PC-9 (cell line): ENCODE measurements around the gene USP7. TPM values are rescaled to one million over a fixed set of nuclear protein-coding genes. Genes with fewer than 3 reads are reported as not detected.

ENCODE experiments used
- BruUV-seq: library from RNA; stranded (reverse); fragments of 400-500 nt; replicated peaks from 2 replicates; lab custom pipeline; 2021; lab: Mats Ljungman, UMichigan
- CTCF ChIA-PET: fragments of 300-600 bp; sonication (Branson Sonifier 250); formaldehyde crosslinking; loops from one replicate; lab custom pipeline; 2022; ENCODE audit warnings: antibody characterized with exemption; lab: Charles Lee
- POLR2A ChIA-PET: fragments of 300-600 bp; sonication (Branson Sonifier 250); formaldehyde crosslinking; loops from one replicate; lab custom pipeline; 2022; ENCODE audit warnings: antibody characterized with exemption; ENCODE audit not compliant: unreplicated experiment; lab: Charles Lee
- DNase-seq, 2 experiments: peaks; one replicate each; pipeline versions ENCODE4 v3.0.0 to v3.0.0-alpha.2; 2015 to 2022; ENCODE audit warnings: mixed read lengths in 1 of 2
- H2AFZ ChIP-seq: fragments of 200-600 bp; sonication (generic); 2 replicates; pipeline ENCODE4 v1.8.1; 2017; ENCODE audit warnings: antibody characterized with exemption
- H3F3A ChIP-seq: fragments of 200-600 bp; sonication (generic); 2 replicates; pipeline ENCODE4 v1.8.1; 2017; ENCODE audit warnings: antibody characterized with exemption, mild to moderate bottlenecking, low read depth; ENCODE audit not compliant: insufficient read depth
- H3K27ac ChIP-seq: fragments of 200-600 bp; sonication (generic); 2 replicates; pipeline ENCODE4 v1.6.1; 2016; ENCODE audit warnings: mixed run types
- H3K27me3 ChIP-seq: fragments of 200-600 bp; sonication (generic); 2 replicates; pipeline ENCODE4 v1.6.1; 2016; ENCODE audit warnings: low read depth, mixed run types; ENCODE audit not compliant: insufficient read depth
- H3K36me3 ChIP-seq: fragments of 200-600 bp; sonication (generic); 2 replicates; pipeline ENCODE4 v1.6.1; 2016; ENCODE audit warnings: low read depth, mixed run types
- H3K4me1 ChIP-seq: fragments of 200-600 bp; sonication (generic); replicated peaks from 2 replicates; pipeline ENCODE4 v1.6.1; 2016; ENCODE audit warnings: mixed run types; ENCODE audit not compliant: insufficient read depth
- H3K4me2 ChIP-seq: fragments of 200-600 bp; sonication (generic); 2 replicates; pipeline ENCODE4 v1.6.1; 2017; ENCODE audit warnings: mixed run types
- H3K4me3 ChIP-seq: fragments of 200-600 bp; sonication (generic); 2 replicates; pipeline ENCODE4 v1.6.1; 2016; ENCODE audit warnings: mixed run types
- H3K79me2 ChIP-seq: fragments of 200-600 bp; sonication (generic); 2 replicates; pipeline ENCODE4 v1.6.1; 2017; ENCODE audit warnings: low read depth, mixed run types
- H3K9me2 ChIP-seq: fragments of 200-600 bp; sonication (generic); 2 replicates; pipeline ENCODE4 v1.8.1; 2017; ENCODE audit warnings: mild to moderate bottlenecking; ENCODE audit not compliant: insufficient read depth
- H3K9me3 ChIP-seq: fragments of 200-600 bp; sonication (generic); 2 replicates; pipeline ENCODE4 v1.8.1; 2016; ENCODE audit warnings: low read depth; ENCODE audit not compliant: insufficient read depth
- H4K20me1 ChIP-seq: fragments of 200-600 bp; sonication (generic); 2 replicates; pipeline ENCODE4 v1.8.1; 2017; ENCODE audit not compliant: insufficient read depth
- CTCF ChIP-seq: fragments of 200-600 bp; sonication (generic); conservative IDR thresholded peaks from 2 replicates; pipeline ENCODE4 v1.6.1; 2017; ENCODE audit warnings: mixed run types, antibody characterized with exemption, mild to moderate bottlenecking, moderate library complexity
- EZH2 ChIP-seq: fragments of 200-600 bp; sonication (generic); IDR thresholded peaks from 2 replicates; pipeline ENCODE4 v1.8.0; 2017; ENCODE audit warnings: antibody characterized with exemption, low read depth
- intact Hi-C: fragments of 100-400 bp; cut with micrococcal nuclease; formaldehyde crosslinking; loops from one replicate; pipeline ENCODE4 v1.10.0; 2022; ENCODE audit not compliant: unreplicated experiment
- total RNA-seq: library from RNA; stranded (reverse); gene quantifications from 2 replicates; pipeline ENCODE4 v1.2.3, GENCODE V29; 2021

Gene USP7
- total RNA-seq, 1 experiment from 2014 or later: 167 TPM

GRCh38 chr16:8866884-8867215 is 96.9 kb downstream of the USP7 start:
- intact Hi-C loops: no loop called here
- POLR2A ChIA-PET: interaction anchor here (0.6 to 0.9 kb wide), 2 partner anchors 13 kb away, joined by 3 to 4 read pairs; no protein-coding TSS in a partner anchor
- Histone ChIP-seq H3K9me2 (no peaks in the 10 kb centered on the region), H3K79me2 (peaks cover 64% of the 10 kb centered on the region), H3K27me3 (no peaks in the 10 kb centered on the region), H3K4me3 (peak overlapping the region; percentile 88; the same call in 1 of the 2 replicates), H3F3A (peaks cover 23% of the 10 kb centered on the region), H3K4me1 (peaks cover 39% of the 10 kb centered on the region), H3K4me2 (peak overlapping the region; percentile 93), H3K27ac (no peak overlapping the region), H2AFZ (no peak overlapping the region), H3K36me3 (no peaks in the 10 kb centered on the region), H4K20me1 (peaks cover 44% of the 10 kb centered on the region), H3K9me3 (no peaks in the 10 kb centered on the region)
- no peak for TF ChIP-seq EZH2
- no peak for TF ChIP-seq CTCF
- CTCF ChIA-PET: no interaction called here
- no peak for DNase-seq
- BruUV-seq: no TSS peak

GRCh38 chr16:8866118-8866883 is 97.4 kb downstream of the USP7 start:
- Histone ChIP-seq H3K4me2 (no peak overlapping the region; the same call in 1 of the 2 replicates), H3K4me3 (no peak overlapping the region), H3K27me3 (no peaks in the 10 kb centered on the region), H3K27ac (no peak overlapping the region), H3K79me2 (peaks cover 69% of the 10 kb centered on the region), H4K20me1 (peaks cover 49% of the 10 kb centered on the region), H3K9me2 (no peaks in the 10 kb centered on the region), H3K4me1 (peaks cover 33% of the 10 kb centered on the region), H3K36me3 (no peaks in the 10 kb centered on the region), H3F3A (peaks cover 20% of the 10 kb centered on the region), H3K9me3 (no peaks in the 10 kb centered on the region), H2AFZ (no peak overlapping the region)
- DNase-seq: no peak
- ChIA-PET POLR2A (interaction anchor here (0.6 kb wide), 1 partner anchor 14 kb away, joined by 3 read pairs; no protein-coding TSS in a partner anchor), CTCF (interaction anchor here (0.6 kb wide), 1 partner anchor 18 kb away, joined by 4 read pairs; no protein-coding TSS in a partner anchor)
- no TSS peak for BruUV-seq
- TF ChIP-seq EZH2 (no peak), CTCF (no peak)
- intact Hi-C loops: no loop called here

- H3K4me2 ChIP-seq: peak overlapping the region; percentile 7; the same call in 1 of the 2 replicates
- no peak for DNase-seq
- peaks cover 16% of the 10 kb centered on the region for H3F3A ChIP-seq
- no peaks in the 10 kb centered on the region for H3K9me3 ChIP-seq
- H3K4me3 ChIP-seq: no peak overlapping the region
- H3K27ac ChIP-seq: no peak overlapping the region
- ChIA-PET CTCF (interaction anchor here (0.6 to 0.7 kb wide), 2 partner anchors 15 to 19 kb away, joined by 4 read pairs; no protein-coding TSS in a partner anchor), POLR2A (interaction anchor here (0.6 kb wide), 1 partner anchor 46 kb away, joined by 6 read pairs; no protein-coding TSS in a partner anchor)
- no peak for TF ChIP-seq CTCF
- no peak for TF ChIP-seq EZH2
- peaks cover 29% of the 10 kb centered on the region for H3K4me1 ChIP-seq
- H3K27me3 ChIP-seq: no peaks in the 10 kb centered on the region
- H2AFZ ChIP-seq: no peak overlapping the region
- TSS peak; percentile 5 for BruUV-seq
- no peaks in the 10 kb centered on the region for H3K9me2 ChIP-seq
- H4K20me1 ChIP-seq: peaks cover 58% of the 10 kb centered on the region
- peaks cover 76% of the 10 kb centered on the region for H3K79me2 ChIP-seq
- intact Hi-C loops: no loop called here
- no peaks in the 10 kb centered on the region for H3K36me3 ChIP-seq
Measured at GRCh38 chr16:8865145-8865882, 98.4 kb downstream of the USP7 start.
